Measurements from ENCODE around the gene VSX1. TPM values are rescaled to one million over a fixed set of nuclear protein-coding genes. Genes with fewer than 3 reads are reported as not detected.
A peak's percentile ranks its signal among the peaks of the same experiment; 100 is the strongest.

VSX1 gene
- total RNA-seq, 2 experiments from 2014 or later, result not detected

DNA sequence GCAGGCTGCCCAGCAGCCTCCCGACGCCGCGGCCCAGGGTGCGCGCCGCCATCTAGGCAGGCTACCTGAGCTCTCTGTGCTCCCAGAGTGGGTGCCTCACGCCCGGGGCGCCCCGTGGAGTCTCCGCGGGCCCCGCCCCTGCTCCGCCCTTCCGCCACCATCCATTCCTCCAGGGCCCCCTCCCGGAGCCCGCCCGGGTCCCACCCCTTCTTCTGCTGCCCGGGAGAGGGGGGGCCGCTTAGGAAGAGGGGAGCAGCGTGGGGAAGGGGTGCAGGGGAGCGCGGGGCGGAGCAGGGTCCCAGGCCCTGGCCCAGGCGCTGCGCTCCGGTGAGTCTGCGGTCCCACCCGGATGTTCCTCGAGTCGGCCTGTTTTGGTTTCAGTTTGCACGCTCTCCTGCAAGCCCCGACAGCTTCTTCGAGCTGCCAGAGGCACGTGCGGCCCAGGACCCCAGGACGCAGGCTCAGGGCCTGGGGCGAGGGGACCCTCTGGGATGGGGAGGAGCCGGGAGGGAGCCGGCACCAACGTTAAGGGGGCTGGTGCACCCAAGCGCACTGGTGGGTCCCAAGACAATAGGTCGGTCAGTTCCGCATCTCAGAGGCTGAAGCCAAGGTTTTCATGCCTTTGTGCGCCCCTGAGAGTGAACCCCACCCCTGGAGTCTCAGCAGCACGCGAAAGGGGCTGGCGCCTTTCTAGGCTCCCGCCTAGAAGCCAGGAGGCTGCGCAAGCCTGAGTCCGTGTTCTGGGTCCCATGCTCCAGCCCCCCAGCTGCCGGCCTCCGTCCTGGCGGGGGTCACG is 23.7 kb downstream of the VSX1 start, which contains the start of gene ACSS1:
ACSS1 (minus strand) TSS at position 89 of the 796 bp plus-strand sequence; CDS start at position 52, 37 bp downstream.
- Mint-ChIP-seq H3K4me3 (peak within 1 kb of the TSS; percentile 74), H3K27ac (peak within 1 kb of the TSS; percentile 77), H3K4me1 (peaks cover 46% of the 10 kb centered on the region), H3K36me3 (ENCODE audit: low read depth) (no peaks in the 10 kb centered on the region), H3K9me3 (ENCODE audit: low read depth) (no peaks in the 10 kb centered on the region), H3K27me3 (no peaks in the 10 kb centered on the region)
- DNase-seq (peak; percentile 82), ATAC-seq (peak; percentile 69)
- ChIA-PET POLR2A (interaction anchor here (0.8 to 1.4 kb wide), 2 partner anchors 17 to 137 kb away, joined by 3 to 5 read pairs; partner anchors contain the start of gene ENTPD6), CTCF (interaction anchor here (0.6 to 8.3 kb wide), 4 partner anchors 48 to 118 kb away, joined by 3 to 96 read pairs (median 4); no protein-coding TSS in a partner anchor)
- intact Hi-C loops (cut with DNase I, micrococcal nuclease), result loop anchor here in 1 of 2 experiments (1.0 to 10.0 kb wide), 6 partner anchors 66 to 1693 kb away; partner anchors contain the start of genes APMAP, GINS1, GZF1 and PYGB

DNA sequence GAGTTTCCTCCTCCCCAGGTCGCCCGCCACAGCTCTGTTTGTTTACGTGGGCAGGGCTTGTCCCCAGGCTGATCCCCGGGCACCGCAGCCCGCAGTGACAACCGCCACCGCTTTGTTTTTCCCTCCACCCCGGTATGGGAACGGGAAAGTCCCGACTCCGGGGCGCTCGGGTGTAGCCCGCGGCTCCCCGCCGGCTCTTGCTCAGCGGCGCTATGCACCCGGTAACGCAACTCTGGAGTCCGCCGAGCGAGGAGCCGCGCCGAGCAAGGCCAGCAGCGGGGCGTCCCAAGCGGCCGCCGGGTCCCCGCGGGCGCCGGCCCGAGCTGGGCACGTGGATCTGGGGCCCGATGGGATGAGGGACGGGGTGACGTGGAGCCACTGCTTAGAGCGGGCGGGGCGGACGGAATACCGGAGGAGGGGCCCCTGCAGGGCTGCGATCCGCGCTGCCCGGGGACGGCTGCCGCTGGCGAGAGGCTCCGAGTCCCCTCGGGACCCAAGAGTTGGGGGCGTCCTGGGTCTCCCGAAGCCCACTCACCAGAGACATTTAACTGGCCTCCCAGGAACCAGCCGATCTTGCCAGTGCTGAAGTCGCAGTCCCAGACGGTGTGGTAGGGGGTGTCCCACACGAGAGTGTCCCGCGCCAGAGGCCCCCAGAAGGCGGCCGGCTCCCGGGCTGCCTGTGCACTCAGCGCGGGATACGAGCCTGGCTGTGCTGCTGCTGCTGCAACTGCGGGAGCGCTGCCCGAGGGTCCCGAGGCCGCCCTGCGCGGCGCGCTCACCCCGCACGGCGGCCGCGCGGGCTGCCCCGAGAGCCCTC is 24.5 kb downstream of the VSX1 start:
- intact Hi-C loops (cut with DNase I, micrococcal nuclease), result loop anchor here in 1 of 2 experiments (1.0 to 10.0 kb wide), 8 partner anchors 65 to 1693 kb away; partner anchors contain the start of genes ABHD12, APMAP, ENTPD6 and GINS1

GRCh38 chr20:25056690-25057233 is 25.2 kb downstream of the VSX1 start:
- H3K27me3 Mint-ChIP-seq, result no peaks in the 10 kb centered on the region
- peak overlapping the region; percentile 74 for H3K4me3 Mint-ChIP-seq
- H3K4me1 Mint-ChIP-seq, result peaks cover 60% of the 10 kb centered on the region
- no peaks in the 10 kb centered on the region for H3K36me3 Mint-ChIP-seq (ENCODE audit: low read depth)
- no peak for DNase-seq
- ChIA-PET POLR2A (interaction anchor here (0.6 to 1.4 kb wide), 2 partner anchors 13 to 138 kb away, joined by 3 to 4 read pairs; partner anchors contain the start of gene ENTPD6), CTCF (interaction anchor here (0.6 to 1.4 kb wide), 3 partner anchors 9 to 120 kb away, joined by 3 read pairs; no protein-coding TSS in a partner anchor)
- H3K9me3 Mint-ChIP-seq (ENCODE audit: low read depth), result no peaks in the 10 kb centered on the region
- ATAC-seq, result peak; percentile 45
- intact Hi-C loops (cut with DNase I, micrococcal nuclease), result loop anchor here in 1 of 2 experiments (1.0 to 10.0 kb wide), 4 partner anchors 139 to 1692 kb away; partner anchors contain the start of genes ABHD12, ENTPD6 and GZF1
- H3K27ac Mint-ChIP-seq, result peak overlapping the region; percentile 77

More for the DNA sequence above, 24.5 kb downstream of the VSX1 start:
- peak overlapping the region; percentile 77 for H3K27ac Mint-ChIP-seq
- H3K4me1 Mint-ChIP-seq, result peaks cover 53% of the 10 kb centered on the region
- POLR2A ChIA-PET, result interaction anchor here (0.6 to 1.4 kb wide), 3 partner anchors 14 to 138 kb away, joined by 3 to 5 read pairs (median 4); partner anchors contain the start of gene ENTPD6
- H3K27me3 Mint-ChIP-seq, result no peaks in the 10 kb centered on the region
- peak; percentile 52 for ATAC-seq
- peak; percentile 86 for DNase-seq
- CTCF ChIA-PET, result interaction anchor here (0.6 to 1.4 kb wide), 3 partner anchors 8 to 52 kb away, joined by 3 to 6 read pairs (median 3); no protein-coding TSS in a partner anchor
- H3K4me3 Mint-ChIP-seq, result peak overlapping the region; percentile 74
- H3K9me3 Mint-ChIP-seq (ENCODE audit: low read depth), result no peaks in the 10 kb centered on the region
- H3K36me3 Mint-ChIP-seq (ENCODE audit: low read depth), result no peaks in the 10 kb centered on the region

- CTCF ChIA-PET, result interaction anchor here (0.6 to 1.7 kb wide), 6 partner anchors 9 to 186 kb away, joined by 3 to 6 read pairs (median 4); no protein-coding TSS in a partner anchor
- Mint-ChIP-seq H3K36me3 (ENCODE audit: low read depth) (no peaks in the 10 kb centered on the region), H3K4me3 (peak overlapping the region; percentile 74), H3K27ac (peak overlapping the region; percentile 77), H3K4me1 (peaks cover 63% of the 10 kb centered on the region), H3K27me3 (no peaks in the 10 kb centered on the region), H3K9me3 (ENCODE audit: low read depth) (no peaks in the 10 kb centered on the region)
- DNase-seq, result no peak
- POLR2A ChIA-PET, result no interaction called here
- intact Hi-C loops (cut with DNase I, micrococcal nuclease), result loop anchor here in 1 of 2 experiments (5.0 to 10.0 kb wide), 2 partner anchors 256 to 1691 kb away; partner anchors contain the start of gene GZF1
- ATAC-seq, result no peak
Measured at GRCh38 chr20:25055711-25056495, 26.0 kb downstream of the VSX1 start.

DNA sequence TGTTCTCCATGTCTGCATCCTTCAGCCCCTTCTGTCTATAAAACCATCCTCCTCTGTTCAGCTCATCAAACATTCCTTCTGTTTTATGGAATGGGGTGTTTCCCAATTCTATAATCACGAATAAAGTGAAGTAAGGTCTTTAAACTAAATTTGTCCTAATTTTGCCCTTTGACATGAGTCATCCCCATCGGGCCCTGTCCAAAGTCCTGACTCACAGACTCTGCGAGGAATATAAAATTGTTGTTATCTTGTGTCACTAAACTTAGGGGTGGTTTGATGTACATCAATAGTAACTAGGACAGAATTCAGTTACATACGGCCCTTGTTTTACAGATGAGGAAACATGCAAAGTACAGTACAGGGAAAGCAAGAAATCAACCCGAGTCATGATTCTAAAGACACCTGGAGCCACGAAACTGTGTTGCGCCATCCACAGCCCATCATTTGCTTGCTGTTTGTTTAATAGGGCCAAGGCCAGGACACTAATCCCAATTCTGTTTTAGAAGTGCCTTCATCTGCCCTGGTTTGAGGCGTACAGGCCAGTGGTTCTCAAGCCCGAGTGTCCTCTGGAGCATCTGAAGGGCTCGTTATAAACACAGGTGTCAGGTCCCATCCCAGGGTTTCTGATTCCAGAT is 26.8 kb downstream of the VSX1 start:
- Mint-ChIP-seq H3K4me1 (peaks cover 65% of the 10 kb centered on the region), H3K27me3 (no peaks in the 10 kb centered on the region), H3K36me3 (ENCODE audit: low read depth) (no peaks in the 10 kb centered on the region), H3K9me3 (ENCODE audit: low read depth) (no peaks in the 10 kb centered on the region), H3K27ac (no peak overlapping the region), H3K4me3 (no peak overlapping the region)
- ATAC-seq, result no peak
- no peak for DNase-seq
- ChIA-PET CTCF (interaction anchor here (0.7 to 1.7 kb wide), 4 partner anchors 8 to 187 kb away, joined by 3 to 6 read pairs (median 4); no protein-coding TSS in a partner anchor), POLR2A (interaction anchor here (0.7 kb wide), 1 partner anchor 35 kb away, joined by 3 read pairs; no protein-coding TSS in a partner anchor)
- intact Hi-C loops (cut with DNase I, micrococcal nuclease), result loop anchor here in 1 of 2 experiments (5.0 to 10.0 kb wide), 2 partner anchors 257 to 1690 kb away; partner anchors contain the start of gene GZF1

DNA sequence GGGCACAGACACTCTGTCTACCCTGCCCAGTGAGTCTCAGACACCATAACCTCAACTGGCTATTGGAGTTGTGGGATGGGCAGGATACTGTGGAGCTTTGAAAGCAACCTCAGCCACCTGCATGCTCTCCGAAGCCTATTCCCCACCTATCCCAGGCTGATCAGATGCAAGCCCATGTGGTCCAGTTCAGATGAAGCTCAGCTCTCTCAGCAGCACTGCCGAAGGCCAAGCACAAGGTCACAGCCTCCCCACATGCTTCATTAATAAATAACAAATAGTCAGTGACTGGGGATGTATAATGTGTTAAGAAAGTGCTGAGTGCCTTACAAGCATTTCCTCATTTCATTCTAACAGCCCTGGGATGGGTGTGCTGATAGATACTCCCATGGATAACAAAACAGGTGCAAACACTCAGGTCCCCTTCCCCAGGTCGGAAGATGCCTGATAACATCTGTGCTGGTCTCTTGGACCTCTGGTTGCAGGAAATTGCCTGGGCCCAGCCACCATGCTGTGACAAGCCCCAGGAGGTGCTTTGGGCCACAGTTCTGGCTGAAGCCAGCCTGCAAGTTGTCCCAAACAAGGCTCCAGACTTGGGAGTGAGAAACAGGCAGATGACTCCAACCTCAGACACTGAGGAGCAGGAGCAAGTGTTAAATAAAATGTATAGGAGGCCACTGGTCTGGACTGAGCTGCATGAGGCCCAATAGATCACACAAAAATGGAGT is 27.7 kb downstream of the VSX1 start:
- no peaks in the 10 kb centered on the region for H3K9me3 Mint-ChIP-seq (ENCODE audit: low read depth)
- H3K4me1 Mint-ChIP-seq, result peaks cover 62% of the 10 kb centered on the region
- no peak overlapping the region for H3K4me3 Mint-ChIP-seq
- no peak overlapping the region for H3K27ac Mint-ChIP-seq
- intact Hi-C loops (cut with DNase I, micrococcal nuclease), result loop anchor here in 1 of 2 experiments (10.0 kb wide), 1 partner anchor 1689 kb away; the partner anchor contains the start of gene GZF1
- no peaks in the 10 kb centered on the region for H3K36me3 Mint-ChIP-seq (ENCODE audit: low read depth)
- DNase-seq, result no peak
- ATAC-seq, result no peak
- CTCF ChIA-PET, result interaction anchor here (1.7 kb wide), 1 partner anchor 60 kb away, joined by 5 read pairs; no protein-coding TSS in a partner anchor
- no peaks in the 10 kb centered on the region for H3K27me3 Mint-ChIP-seq
- POLR2A ChIA-PET, result interaction anchor here (0.7 kb wide), 1 partner anchor 36 kb away, joined by 3 read pairs; no protein-coding TSS in a partner anchor

- ATAC-seq (no peak), DNase-seq (no peak)
- Mint-ChIP-seq H3K4me3 (no peak overlapping the region), H3K27ac (no peak overlapping the region), H3K4me1 (peaks cover 55% of the 10 kb centered on the region), H3K27me3 (no peaks in the 10 kb centered on the region), H3K9me3 (ENCODE audit: low read depth) (no peaks in the 10 kb centered on the region), H3K36me3 (ENCODE audit: low read depth) (no peaks in the 10 kb centered on the region)
- ChIA-PET POLR2A (no interaction called here), CTCF (no interaction called here)
- intact Hi-C loops (cut with DNase I, micrococcal nuclease), result loop anchor here in 1 of 2 experiments (10.0 kb wide), 1 partner anchor 1689 kb away; the partner anchor contains the start of gene GZF1
Measured at GRCh38 chr20:25053255-25054031, 28.5 kb downstream of the VSX1 start.

DNA sequence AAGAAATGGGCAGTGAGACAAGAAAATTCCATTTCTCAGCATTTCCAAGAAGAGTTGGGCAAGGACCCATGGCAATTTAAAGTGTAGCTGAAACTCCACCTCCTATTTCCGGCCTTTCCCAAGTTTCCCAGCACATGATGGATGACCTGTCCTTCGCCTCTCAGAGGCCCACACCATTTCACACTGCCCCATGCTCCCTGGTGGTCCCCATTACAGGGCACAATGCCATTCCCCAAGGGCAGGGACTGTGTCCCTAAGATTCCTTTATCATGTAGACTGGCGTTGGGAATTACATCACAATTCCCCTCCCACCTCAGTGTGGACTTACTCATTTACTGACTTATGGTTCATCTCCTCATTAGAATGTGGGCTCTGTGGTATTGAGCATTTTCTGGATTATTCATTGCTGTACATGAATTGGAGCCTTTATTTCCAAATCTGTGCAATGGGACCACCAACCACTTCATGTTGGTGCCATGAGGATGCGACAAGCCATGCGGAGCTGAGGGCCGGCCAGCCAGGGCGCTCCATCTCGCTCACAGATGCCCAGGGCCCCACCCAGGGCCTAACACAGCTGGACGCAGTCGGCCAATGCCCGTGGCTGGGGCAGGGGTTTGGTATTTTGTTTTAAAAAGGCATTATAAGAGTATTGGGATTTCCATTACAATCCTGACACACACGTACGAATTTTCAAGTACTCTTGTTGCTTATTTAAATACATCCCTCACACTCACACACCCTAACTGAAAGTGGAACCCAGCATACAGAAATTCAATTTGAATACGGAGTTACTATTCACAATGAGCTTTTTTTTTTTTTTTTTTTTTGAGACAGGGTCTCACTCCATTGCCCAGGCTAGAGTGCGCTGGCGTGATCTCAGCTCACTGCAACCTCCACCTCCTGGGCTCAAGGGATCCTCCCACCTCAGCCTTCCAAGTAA is 29.4 kb downstream of the VSX1 start:
- intact Hi-C loops (cut with DNase I, micrococcal nuclease), result loop anchor here in 1 of 2 experiments (10.0 kb wide), 1 partner anchor 1688 kb away; the partner anchor contains the start of gene GZF1
- peaks cover 55% of the 10 kb centered on the region for H3K4me1 Mint-ChIP-seq

More for the DNA sequence above, 29.4 kb downstream of the VSX1 start:
- Mint-ChIP-seq H3K27me3 (no peaks in the 10 kb centered on the region), H3K36me3 (ENCODE audit: low read depth) (no peaks in the 10 kb centered on the region), H3K4me3 (no peak overlapping the region), H3K27ac (no peak overlapping the region), H3K9me3 (ENCODE audit: low read depth) (no peaks in the 10 kb centered on the region)
- ATAC-seq (no peak), DNase-seq (no peak)
- POLR2A ChIA-PET, result no interaction called here
- CTCF ChIA-PET, result interaction anchor here (0.6 kb wide), 1 partner anchor 30 kb away, joined by 5 read pairs; the partner anchor contains the start of gene VSX1
